ENCODE measurements around the gene LRCH2. TPM values are rescaled to one million over a fixed set of nuclear protein-coding genes. Genes with fewer than 3 reads are reported as not detected.

The LRCH2 gene
- total RNA-seq, 1 experiment from 2014 or later = 0.11 TPM

GRCh38 chrX:115261148-115261547, 27.3 kb upstream of the LRCH2 start:
- BruUV-seq (replicated peaks) = no TSS peak
- intact Hi-C loops (cut with micrococcal nuclease) = no loop called here

DNA sequence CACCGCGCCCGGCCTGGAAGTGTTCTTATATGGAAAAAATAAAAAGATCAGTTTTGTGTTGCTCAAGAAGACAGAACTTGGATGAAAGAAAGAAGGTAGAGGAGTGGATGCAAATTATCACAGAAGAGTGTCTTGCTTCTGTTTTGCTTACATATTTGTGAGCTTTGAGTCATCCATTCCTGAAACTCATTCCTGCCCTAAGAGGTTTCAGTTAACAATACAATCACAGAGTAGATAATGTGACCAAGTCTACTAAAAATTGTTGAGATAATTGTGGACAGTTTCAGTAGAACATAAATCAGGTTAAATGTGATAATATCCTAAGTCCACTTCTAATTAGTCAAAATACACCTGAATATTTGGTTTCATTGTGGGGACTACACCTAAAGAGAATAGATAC, 26.4 kb upstream of the LRCH2 start:
- peak; percentile 15 for DNase-seq
- CTCF ChIA-PET = no interaction called here
- intact Hi-C loops (cut with micrococcal nuclease) = no loop called here
- Histone ChIP-seq H4K20me1 (ENCODE audit: low read length) (no peaks in the 10 kb centered on the region), H3K36me3 (ENCODE audit: low read depth, low read length) (no peaks in the 10 kb centered on the region), H3K4me2 (ENCODE audit: low read length) (no peak overlapping the region), H3F3A (ENCODE audit: low read length, unreplicated experiment) (no peaks in the 10 kb centered on the region), H3K4me3 (ENCODE audit: low read length) (no peak overlapping the region), H3K9me3 (ENCODE audit: low read length) (no peaks in the 10 kb centered on the region), H3K4me1 (ENCODE audit: insufficient read depth, low read length) (no peaks in the 10 kb centered on the region), H3K27ac (ENCODE audit: low read length) (no peak overlapping the region), H3K9me2 (replicated peaks; ENCODE audit: low read length) (no peaks in the 10 kb centered on the region), H3K79me2 (ENCODE audit: low read length) (no peaks in the 10 kb centered on the region), H3K9ac (ENCODE audit: low read length) (no peak overlapping the region), H2AFZ (ENCODE audit: low read length) (no peak overlapping the region), H3K27me3 (ENCODE audit: low read length) (no peaks in the 10 kb centered on the region)
- POLR2A ChIA-PET (ENCODE audit: unreplicated experiment) = no interaction called here
- TF ChIP-seq, protein P1, sequence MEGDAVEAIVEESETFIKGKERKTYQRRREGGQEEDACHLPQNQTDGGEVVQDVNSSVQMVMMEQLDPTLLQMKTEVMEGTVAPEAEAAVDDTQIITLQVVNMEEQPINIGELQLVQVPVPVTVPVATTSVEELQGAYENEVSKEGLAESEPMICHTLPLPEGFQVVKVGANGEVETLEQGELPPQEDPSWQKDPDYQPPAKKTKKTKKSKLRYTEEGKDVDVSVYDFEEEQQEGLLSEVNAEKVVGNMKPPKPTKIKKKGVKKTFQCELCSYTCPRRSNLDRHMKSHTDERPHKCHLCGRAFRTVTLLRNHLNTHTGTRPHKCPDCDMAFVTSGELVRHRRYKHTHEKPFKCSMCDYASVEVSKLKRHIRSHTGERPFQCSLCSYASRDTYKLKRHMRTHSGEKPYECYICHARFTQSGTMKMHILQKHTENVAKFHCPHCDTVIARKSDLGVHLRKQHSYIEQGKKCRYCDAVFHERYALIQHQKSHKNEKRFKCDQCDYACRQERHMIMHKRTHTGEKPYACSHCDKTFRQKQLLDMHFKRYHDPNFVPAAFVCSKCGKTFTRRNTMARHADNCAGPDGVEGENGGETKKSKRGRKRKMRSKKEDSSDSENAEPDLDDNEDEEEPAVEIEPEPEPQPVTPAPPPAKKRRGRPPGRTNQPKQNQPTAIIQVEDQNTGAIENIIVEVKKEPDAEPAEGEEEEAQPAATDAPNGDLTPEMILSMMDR (conservative IDR thresholded peaks at IDR 0.05; ENCODE audit: low read depth, low read length) = no peak
- TF ChIP-seq EZH2 (IDR thresholded peaks at IDR 0.05; ENCODE audit: low read length, unreplicated experiment) (no peak), EZH2phosphoT487 (IDR thresholded peaks at IDR 0.05; ENCODE audit: borderline replicate concordance, low read length) (no peak)
- ATAC-seq = no peak
- no TSS peak for BruUV-seq (replicated peaks)

More at GRCh38 chrX:115261148-115261547, 27.3 kb upstream of the LRCH2 start:
- Histone ChIP-seq H3F3A (ENCODE audit: low read length, unreplicated experiment) (no peaks in the 10 kb centered on the region), H3K9me3 (ENCODE audit: low read length) (no peaks in the 10 kb centered on the region), H3K4me3 (ENCODE audit: low read length) (no peak overlapping the region), H3K27ac (ENCODE audit: low read length) (no peak overlapping the region), H3K79me2 (ENCODE audit: low read length) (no peaks in the 10 kb centered on the region), H3K9me2 (replicated peaks; ENCODE audit: low read length) (no peaks in the 10 kb centered on the region), H3K27me3 (ENCODE audit: low read length) (no peaks in the 10 kb centered on the region), H2AFZ (ENCODE audit: low read length) (no peak overlapping the region), H3K4me1 (ENCODE audit: insufficient read depth, low read length) (no peaks in the 10 kb centered on the region), H4K20me1 (ENCODE audit: low read length) (no peaks in the 10 kb centered on the region), H3K36me3 (ENCODE audit: low read depth, low read length) (no peaks in the 10 kb centered on the region), H3K9ac (ENCODE audit: low read length) (no peak overlapping the region), H3K4me2 (ENCODE audit: low read length) (no peak overlapping the region)
- ChIA-PET CTCF (no interaction called here), POLR2A (ENCODE audit: unreplicated experiment) (no interaction called here)
- TF ChIP-seq EZH2phosphoT487 (IDR thresholded peaks at IDR 0.05; ENCODE audit: borderline replicate concordance, low read length) (no peak), EZH2 (IDR thresholded peaks at IDR 0.05; ENCODE audit: low read length, unreplicated experiment) (no peak)
- TF ChIP-seq, protein P1 (conservative IDR thresholded peaks at IDR 0.05; ENCODE audit: low read depth, low read length) = no peak
- DNase-seq = no peak
- no peak for ATAC-seq

GRCh38 chrX:115259238-115259875, 25.5 kb upstream of the LRCH2 start:
- H3K9ac ChIP-seq (ENCODE audit: low read length) = no peak overlapping the region
- ChIA-PET CTCF (no interaction called here), POLR2A (ENCODE audit: unreplicated experiment) (no interaction called here)
- H3F3A ChIP-seq (ENCODE audit: low read length, unreplicated experiment) = no peaks in the 10 kb centered on the region
- no peak overlapping the region for H3K4me3 ChIP-seq (ENCODE audit: low read length)
- H2AFZ ChIP-seq (ENCODE audit: low read length) = no peak overlapping the region
- H3K9me2 ChIP-seq (replicated peaks; ENCODE audit: low read length) = no peaks in the 10 kb centered on the region
- H3K4me2 ChIP-seq (ENCODE audit: low read length) = no peak overlapping the region
- H3K4me1 ChIP-seq (ENCODE audit: insufficient read depth, low read length) = no peaks in the 10 kb centered on the region
- H4K20me1 ChIP-seq (ENCODE audit: low read length) = no peaks in the 10 kb centered on the region
- H3K36me3 ChIP-seq (ENCODE audit: low read depth, low read length) = no peaks in the 10 kb centered on the region
- H3K27me3 ChIP-seq (ENCODE audit: low read length) = no peaks in the 10 kb centered on the region
- intact Hi-C loops (cut with micrococcal nuclease) = no loop called here
- DNase-seq = no peak
- H3K9me3 ChIP-seq (ENCODE audit: low read length) = no peaks in the 10 kb centered on the region
- ATAC-seq = no peak
- no peaks in the 10 kb centered on the region for H3K79me2 ChIP-seq (ENCODE audit: low read length)
- TF ChIP-seq EZH2 (IDR thresholded peaks at IDR 0.05; ENCODE audit: low read length, unreplicated experiment) (no peak), EZH2phosphoT487 (IDR thresholded peaks at IDR 0.05; ENCODE audit: borderline replicate concordance, low read length) (no peak)
- TF ChIP-seq, protein P1 (conservative IDR thresholded peaks at IDR 0.05; ENCODE audit: low read depth, low read length) = no peak
- BruUV-seq (replicated peaks) = no TSS peak
- H3K27ac ChIP-seq (ENCODE audit: low read length) = no peak overlapping the region
